Tibial nerve (tissue), 4 donors: ENCODE data around the gene UGT1A6. TPM values are rescaled to one million over a fixed set of nuclear protein-coding genes. Genes with fewer than 3 reads are reported as not detected.

Experiments
- DNase-seq, 2 donors: peaks; one replicate each; pipeline ENCODE4 v3.0.0-alpha.2; 2019; ENCODE audit warnings: low spot score in 2 of 2
- H3K27ac ChIP-seq, 4 donors: fragments of 200-600 bp; sonication (generic) in 3 of 4; one replicate each; pipeline ENCODE4 v1.5.1; 2017 to 2019; ENCODE audit warnings: mild to moderate bottlenecking in 1 of 4
- H3K27me3 ChIP-seq, 2 donors: fragments of 200-600 bp; sonication (generic) in 1 of 2; one replicate each; pipeline versions ENCODE4 v1.5.1 to v1.6.0; 2017 to 2019
- H3K36me3 ChIP-seq, 3 donors: fragments of 200-600 bp; sonication (generic); one replicate each; pipeline ENCODE4 v1.5.1; 2018 to 2019
- H3K4me1 ChIP-seq, 4 donors: fragments of 200-600 bp; sonication (generic) in 3 of 4; one replicate each; pipeline ENCODE4 v1.5.1; 2017 to 2019
- H3K4me3 ChIP-seq, 4 donors: fragments of 200-600 bp; sonication (generic) in 3 of 4; one replicate each; pipeline ENCODE4 v1.5.1; 2017 to 2019; ENCODE audit warnings: mild to moderate bottlenecking in 1 of 4, moderate library complexity in 1 of 4
- H3K9me3 ChIP-seq, 4 donors: fragments of 200-600 bp; sonication (generic) in 3 of 4; one replicate each; pipeline ENCODE4 v1.5.1; 2017 to 2019
- CTCF ChIP-seq, 5 experiments: fragments of 200-600 bp in 3 of 5; fragments of 450-650 bp in 2 of 5; sonication (generic) in 3 of 5; IDR thresholded peaks; one replicate each; pipeline ENCODE4 v1.5.1; 2016 to 2019; ENCODE audit warnings: antibody characterized with exemption in 5 of 5, mild to moderate bottlenecking in 3 of 5, moderate library complexity in 2 of 5
- EP300 ChIP-seq, 2 donors: sonication (generic); formaldehyde crosslinking; IDR thresholded peaks; one replicate each; pipeline ENCODE4 v1.6.1; 2017; ENCODE audit warnings: antibody characterized with exemption in 2 of 2, mild to moderate bottlenecking in 1 of 2
- POLR2A ChIP-seq, 2 donors: fragments of 450-650 bp; IDR thresholded peaks; one replicate each; pipeline ENCODE4 v1.6.1; 2017; ENCODE audit warnings: antibody characterized with exemption in 2 of 2, mild to moderate bottlenecking in 2 of 2, moderate library complexity in 2 of 2
- WGBS, 2 donors: methylation state at CpG; one replicate each; pipeline ENCODE4 v1.1.5; 2018; 5-methylcytosine and 5-hydroxymethylcytosine counted together
- total RNA-seq, 4 donors: library from RNA; depleted of rRNA; stranded (reverse); fragments of >200 nt; gene quantifications; one replicate each; pipeline ENCODE4 v1.1.0, GENCODE V29; 2016

Gene UGT1A6
- total RNA-seq, 4 donors from 2014 or later, result 0.39 TPM; not detected in 3

- Histone ChIP-seq H3K27ac (no peak overlapping the region), H3K9me3 (no peaks in the 10 kb centered on the region), H3K4me1 (no peaks in the 10 kb centered on the region), H3K27me3 (no peaks in the 10 kb centered on the region), H3K4me3 (no peak overlapping the region), H3K36me3 (no peaks in the 10 kb centered on the region)
- TF ChIP-seq CTCF (IDR thresholded peaks at IDR 0.05), result no peak
- TF ChIP-seq EP300 (IDR thresholded peaks at IDR 0.05), result no peak
- TF ChIP-seq POLR2A (IDR thresholded peaks at IDR 0.05), result no peak
- DNase-seq, result no peak
- 79 to 90% methylated on average over 5 of the region's 5 CpGs for WGBS, 2 donors
Observed at GRCh38 chr2:233686928-233687327, 5.8 kb upstream of the UGT1A6 start.

- Histone ChIP-seq H3K27me3 (no peaks in the 10 kb centered on the region), H3K4me1 (no peaks in the 10 kb centered on the region), H3K36me3 (no peaks in the 10 kb centered on the region), H3K9me3 (no peaks in the 10 kb centered on the region), H3K4me3 (no peak overlapping the region), H3K27ac (no peak overlapping the region)
- no peak for DNase-seq
- TF ChIP-seq EP300 (IDR thresholded peaks at IDR 0.05) (no peak), POLR2A (IDR thresholded peaks at IDR 0.05) (no peak), CTCF (IDR thresholded peaks at IDR 0.05) (no peak)
- 78 to 83% methylated on average over 5 of the region's 5 CpGs for WGBS, 2 donors
Observed at GRCh38 chr2:233688341-233688740, 4.3 kb upstream of the UGT1A6 start.

- H3K27ac ChIP-seq, result no peak overlapping the region
- no peaks in the 10 kb centered on the region for H3K27me3 ChIP-seq
- H3K4me1 ChIP-seq, result no peaks in the 10 kb centered on the region
- DNase-seq, result no peak
- H3K9me3 ChIP-seq, result no peaks in the 10 kb centered on the region
- TF ChIP-seq EP300 (IDR thresholded peaks at IDR 0.05) (no peak), POLR2A (IDR thresholded peaks at IDR 0.05) (no peak), CTCF (IDR thresholded peaks at IDR 0.05) (no peak)
- H3K36me3 ChIP-seq, result no peaks in the 10 kb centered on the region
- no peak overlapping the region for H3K4me3 ChIP-seq
Observed at GRCh38 chr2:233689031-233689430, 3.7 kb upstream of the UGT1A6 start.

GRCh38 chr2:233689501-233689900, 3.2 kb upstream of the UGT1A6 start:
- Histone ChIP-seq H3K4me3 (no peak overlapping the region), H3K27ac (no peak overlapping the region), H3K36me3 (no peaks in the 10 kb centered on the region), H3K9me3 (no peaks in the 10 kb centered on the region), H3K27me3 (no peaks in the 10 kb centered on the region), H3K4me1 (no peaks in the 10 kb centered on the region)
- DNase-seq, result no peak
- TF ChIP-seq EP300 (IDR thresholded peaks at IDR 0.05), result no peak
- WGBS, 2 donors, result 19 to 26% methylated on average over 3 of the region's 3 CpGs

GRCh38 chr2:233690444-233690843, 2.2 kb upstream of the UGT1A6 start:
- H3K4me1 ChIP-seq, result no peaks in the 10 kb centered on the region
- H3K27ac ChIP-seq, result no peak overlapping the region
- H3K36me3 ChIP-seq, result no peaks in the 10 kb centered on the region
- DNase-seq, result no peak
- TF ChIP-seq POLR2A (IDR thresholded peaks at IDR 0.05) (no peak), EP300 (IDR thresholded peaks at IDR 0.05) (no peak), CTCF (IDR thresholded peaks at IDR 0.05) (no peak)
- no peak overlapping the region for H3K4me3 ChIP-seq
- 76 to 85% methylated on average over 4 of the region's 4 CpGs for WGBS, 2 donors
- no peaks in the 10 kb centered on the region for H3K27me3 ChIP-seq
- no peaks in the 10 kb centered on the region for H3K9me3 ChIP-seq
